Measurements from ENCODE around the gene RARG. TPM values are rescaled to one million over a fixed set of nuclear protein-coding genes. Genes with fewer than 3 reads are reported as not detected.

The RARG gene
- total RNA-seq, 1 donor from 2014 or later: 6.1 TPM

DNA sequence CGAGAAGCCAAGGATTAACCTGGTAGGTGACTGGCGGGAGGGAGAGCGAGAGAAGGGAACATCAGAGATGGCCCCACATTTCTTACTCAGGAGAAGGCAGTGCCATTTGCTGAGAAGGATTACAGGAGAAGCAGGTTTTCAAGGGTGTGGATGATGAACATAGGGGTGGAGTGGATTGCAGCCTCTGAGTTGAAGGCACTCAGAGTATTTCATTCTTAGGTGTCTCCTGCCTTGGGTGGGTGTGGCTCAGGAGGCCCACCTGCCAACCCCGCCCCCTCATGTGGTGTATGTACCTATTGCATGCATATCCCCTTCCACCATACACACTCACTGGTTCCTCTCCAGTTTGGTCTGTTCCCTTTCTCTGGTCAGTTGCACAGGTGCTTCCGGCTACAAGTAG lies 42.4 kb upstream of the RARG start:
- H3K4me3 ChIP-seq (ENCODE audit: low read depth, low read length): no peak overlapping the region
- H3K27me3 ChIP-seq (ENCODE audit: control insufficient read depth, insufficient read depth, low read length): no peaks in the 10 kb centered on the region
- no peaks in the 10 kb centered on the region for H3K36me3 ChIP-seq (ENCODE audit: control insufficient read depth, insufficient read depth, low read length)
- no peak for DNase-seq (ENCODE audit: low read depth)
- no peak for TF ChIP-seq CTCF (IDR thresholded peaks at IDR 0.05; ENCODE audit: insufficient read depth, low read length, poor library complexity, severe bottlenecking)

DNA sequence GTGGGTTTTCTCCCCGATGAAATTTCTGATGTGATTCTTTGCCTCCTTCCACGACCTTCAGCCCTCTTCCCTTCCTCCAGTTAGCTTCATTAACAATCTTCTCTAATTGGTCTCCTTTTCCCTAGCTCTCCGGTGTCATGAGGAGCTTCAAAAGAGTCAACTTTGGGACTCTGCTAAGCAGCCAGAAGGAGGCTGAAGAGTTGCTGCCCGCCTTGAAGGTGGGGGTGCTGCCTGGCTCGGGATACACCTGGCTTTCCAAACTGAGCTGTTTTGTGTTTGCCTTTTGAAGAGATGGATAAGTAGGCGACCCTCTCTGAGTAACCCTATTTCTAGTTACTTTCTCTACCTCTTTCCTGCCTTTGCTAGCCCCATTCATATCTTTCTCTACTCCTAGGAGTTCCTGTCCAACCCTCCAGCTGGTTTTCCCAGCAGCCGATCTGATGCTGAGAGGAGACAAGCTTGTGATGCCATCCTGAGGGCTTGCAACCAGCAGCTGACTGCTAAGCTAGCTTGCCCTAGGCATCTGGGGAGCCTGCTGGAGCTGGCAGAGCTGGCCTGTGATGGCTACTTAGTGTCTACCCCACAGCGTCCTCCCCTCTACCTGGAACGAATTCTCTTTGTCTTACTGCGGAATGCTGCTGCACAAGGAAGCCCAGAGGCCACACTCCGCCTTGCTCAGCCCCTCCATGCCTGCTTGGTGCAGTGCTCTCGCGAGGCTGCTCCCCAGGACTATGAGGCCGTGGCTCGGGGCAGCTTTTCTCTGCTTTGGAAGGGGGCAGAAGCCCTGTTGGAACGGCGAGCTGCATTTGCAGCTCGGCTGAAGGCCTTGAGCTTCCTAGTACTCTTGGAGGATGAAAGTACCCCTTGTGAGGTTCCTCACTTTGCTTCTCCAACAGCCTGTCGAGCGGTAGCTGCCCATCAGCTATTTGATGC lies 36.9 kb upstream of the RARG start:
- TF ChIP-seq CTCF (IDR thresholded peaks at IDR 0.05; ENCODE audit: insufficient read depth, low read length, poor library complexity, severe bottlenecking): no peak
- peak overlapping the region; percentile 79 for H3K4me3 ChIP-seq (ENCODE audit: low read depth, low read length)
- no peaks in the 10 kb centered on the region for H3K27me3 ChIP-seq (ENCODE audit: control insufficient read depth, insufficient read depth, low read length)
- no peak for DNase-seq (ENCODE audit: low read depth)
- H3K36me3 ChIP-seq (ENCODE audit: control insufficient read depth, insufficient read depth, low read length): no peaks in the 10 kb centered on the region

GRCh38 chr12:53267999-53268629 lies 36.1 kb upstream of the RARG start, which contains the start of gene ESPL1:
Gene ESPL1, plus strand, starts transcription at chr12:53268299. Its CDS starts 468 bp downstream, at chr12:53268767.
- DNase-seq (ENCODE audit: low read depth): peak; percentile 23
- peak; percentile 25 for TF ChIP-seq CTCF (IDR thresholded peaks at IDR 0.05; ENCODE audit: insufficient read depth, low read length, poor library complexity, severe bottlenecking)
- Histone ChIP-seq H3K36me3 (ENCODE audit: control insufficient read depth, insufficient read depth, low read length) (no peaks in the 10 kb centered on the region), H3K4me3 (ENCODE audit: low read depth, low read length) (peak within 1 kb of the TSS; percentile 79), H3K27me3 (ENCODE audit: control insufficient read depth, insufficient read depth, low read length) (no peaks in the 10 kb centered on the region)

DNA sequence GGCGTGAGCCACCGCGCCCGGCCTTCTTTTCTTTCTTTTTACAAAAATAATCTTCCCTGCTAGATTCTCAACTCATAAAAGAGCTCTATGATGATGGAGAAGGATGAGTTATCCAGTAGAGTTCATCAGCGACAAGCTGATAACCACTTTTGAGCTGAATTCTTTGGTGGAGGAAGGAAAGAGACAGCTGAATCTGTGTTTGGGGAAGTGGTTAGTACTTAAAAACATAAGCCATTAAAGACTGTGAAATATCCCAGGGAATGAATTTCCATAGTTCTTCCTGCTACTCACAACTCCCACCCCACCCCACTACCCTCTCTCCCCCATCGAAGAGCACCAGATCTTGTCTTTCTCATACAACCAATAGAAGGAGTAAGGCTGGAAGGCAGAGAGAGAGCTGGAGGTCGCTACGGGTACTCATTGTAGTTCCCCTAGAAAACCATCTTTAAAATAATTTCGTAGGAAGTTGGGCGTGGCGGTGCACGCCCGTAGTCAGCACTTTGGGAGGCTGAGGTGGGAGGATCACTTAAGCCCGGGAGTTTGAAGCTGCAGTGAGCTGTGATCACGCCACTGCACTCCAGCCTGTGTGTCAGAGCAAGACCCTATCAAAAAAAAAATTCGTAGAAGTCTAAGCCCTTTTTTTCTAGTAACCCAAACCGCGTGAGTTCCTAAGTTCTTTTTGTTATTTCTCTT lies 35.4 kb upstream of the RARG start:
- no peak for TF ChIP-seq CTCF (IDR thresholded peaks at IDR 0.05; ENCODE audit: insufficient read depth, low read length, poor library complexity, severe bottlenecking)
- peak overlapping the region; percentile 79 for H3K4me3 ChIP-seq (ENCODE audit: low read depth, low read length)
- no peaks in the 10 kb centered on the region for H3K27me3 ChIP-seq (ENCODE audit: control insufficient read depth, insufficient read depth, low read length)
- no peaks in the 10 kb centered on the region for H3K36me3 ChIP-seq (ENCODE audit: control insufficient read depth, insufficient read depth, low read length)
- DNase-seq (ENCODE audit: low read depth): no peak

DNA sequence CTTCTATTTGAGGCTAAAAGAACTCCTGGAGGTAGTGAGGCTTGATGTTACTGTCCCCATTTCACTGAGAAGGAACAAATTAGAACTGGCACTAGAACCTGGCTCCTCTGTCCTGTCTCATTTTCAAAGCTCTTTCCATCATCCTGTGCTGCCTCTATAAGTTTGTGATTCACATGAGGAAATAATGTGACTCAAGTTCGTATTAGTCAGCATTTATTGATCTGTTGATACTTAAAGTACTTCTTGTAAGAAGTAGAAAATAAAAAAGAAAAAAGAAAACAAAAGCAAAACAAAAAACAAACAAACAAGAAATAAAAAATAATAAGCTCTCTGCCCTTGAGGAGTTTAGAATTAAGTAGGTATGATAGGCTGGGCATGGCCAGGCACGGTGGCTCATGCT lies 33.8 kb upstream of the RARG start:
- no peak for TF ChIP-seq CTCF (IDR thresholded peaks at IDR 0.05; ENCODE audit: insufficient read depth, low read length, poor library complexity, severe bottlenecking)
- Histone ChIP-seq H3K27me3 (ENCODE audit: control insufficient read depth, insufficient read depth, low read length) (no peaks in the 10 kb centered on the region), H3K36me3 (ENCODE audit: control insufficient read depth, insufficient read depth, low read length) (no peaks in the 10 kb centered on the region), H3K4me3 (ENCODE audit: low read depth, low read length) (no peak overlapping the region)
- DNase-seq (ENCODE audit: low read depth): no peak

All from kidney epithelial cell (primary cell).